Lower leg skin (tissue), 4 donors: ENCODE results near the gene GJC2. TPM values are rescaled to one million over a fixed set of nuclear protein-coding genes. Genes with fewer than 3 reads are reported as not detected.

Source experiments
- DNase-seq, 2 donors: peaks; one replicate each; pipeline ENCODE4 v3.0.0-alpha.2; 2019; ENCODE audit warnings: low spot score in 2 of 2
- H3K4me3 ChIP-seq: fragments of 200-600 bp; sonication (generic); 2 replicates; pipeline ENCODE4 v1.5.1; 2017; ENCODE audit warnings: mild to moderate bottlenecking, low read depth; ENCODE audit not compliant: poor library complexity, severe bottlenecking
- POLR2A ChIP-seq, 2 donors: fragments of 450-650 bp; IDR thresholded peaks; one replicate each; pipeline ENCODE4 v1.6.1; 2016 to 2017; ENCODE audit warnings: antibody characterized with exemption in 2 of 2, mild to moderate bottlenecking in 1 of 2, moderate library complexity in 1 of 2
- WGBS, 2 donors: methylation state at CpG; one replicate each; pipeline ENCODE4 v1.1.5; 2018; 5-methylcytosine and 5-hydroxymethylcytosine counted together
- intact Hi-C: fragments of 100-400 bp; cut with DNase I; formaldehyde crosslinking; loops from one replicate; pipeline ENCODE4 v1.15.0; 2023; ENCODE audit warnings: low total_unique reads
- total RNA-seq, 4 donors: library from RNA; depleted of rRNA; stranded (reverse); fragments of >200 nt; gene quantifications; one replicate each; pipeline ENCODE4 v1.1.0, GENCODE V29; 2016
- TF ChIP-seq, protein P1 (sequence below), 3 donors: fragments of 450-650 bp; IDR thresholded peaks; one replicate each; pipeline ENCODE4 v1.5.1; 2016; ENCODE audit warnings: antibody characterized with exemption in 3 of 3, mild to moderate bottlenecking in 3 of 3, moderate library complexity in 2 of 3

Gene GJC2
- total RNA-seq, 4 donors from 2014 or later: 1.3 to 3.3 (median 2.6) TPM

DNA sequence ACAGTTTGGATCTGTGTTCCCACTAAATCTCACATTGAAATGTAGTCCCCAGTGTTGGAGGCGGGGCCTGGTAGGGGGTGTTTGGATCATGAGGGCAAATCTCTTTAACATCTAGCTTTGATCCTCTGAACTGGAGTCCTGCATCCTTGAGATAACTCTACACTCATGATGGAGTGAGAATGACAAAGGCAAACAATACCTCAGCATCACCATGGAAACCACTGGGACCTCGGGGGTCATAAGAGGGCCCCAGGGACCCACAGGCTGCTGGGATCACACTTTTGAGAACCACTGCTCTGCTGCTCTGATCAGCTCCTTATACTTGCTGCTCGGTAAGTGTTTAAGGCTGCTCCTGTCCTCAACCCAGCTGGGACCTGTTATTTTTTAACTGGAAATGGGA lies 44.7 kb downstream of the GJC2 start:
- H3K4me3 ChIP-seq: no peak overlapping the region
- TF ChIP-seq, protein P1, sequence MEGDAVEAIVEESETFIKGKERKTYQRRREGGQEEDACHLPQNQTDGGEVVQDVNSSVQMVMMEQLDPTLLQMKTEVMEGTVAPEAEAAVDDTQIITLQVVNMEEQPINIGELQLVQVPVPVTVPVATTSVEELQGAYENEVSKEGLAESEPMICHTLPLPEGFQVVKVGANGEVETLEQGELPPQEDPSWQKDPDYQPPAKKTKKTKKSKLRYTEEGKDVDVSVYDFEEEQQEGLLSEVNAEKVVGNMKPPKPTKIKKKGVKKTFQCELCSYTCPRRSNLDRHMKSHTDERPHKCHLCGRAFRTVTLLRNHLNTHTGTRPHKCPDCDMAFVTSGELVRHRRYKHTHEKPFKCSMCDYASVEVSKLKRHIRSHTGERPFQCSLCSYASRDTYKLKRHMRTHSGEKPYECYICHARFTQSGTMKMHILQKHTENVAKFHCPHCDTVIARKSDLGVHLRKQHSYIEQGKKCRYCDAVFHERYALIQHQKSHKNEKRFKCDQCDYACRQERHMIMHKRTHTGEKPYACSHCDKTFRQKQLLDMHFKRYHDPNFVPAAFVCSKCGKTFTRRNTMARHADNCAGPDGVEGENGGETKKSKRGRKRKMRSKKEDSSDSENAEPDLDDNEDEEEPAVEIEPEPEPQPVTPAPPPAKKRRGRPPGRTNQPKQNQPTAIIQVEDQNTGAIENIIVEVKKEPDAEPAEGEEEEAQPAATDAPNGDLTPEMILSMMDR (IDR thresholded peaks at IDR 0.05): no peak
- TF ChIP-seq POLR2A (IDR thresholded peaks at IDR 0.05): no peak
- DNase-seq: peak in 1 of 2 donors; percentile 26
- intact Hi-C loops: no loop called here
- WGBS, 2 donors: 86 to 91% methylated on average over 3 of the region's 3 CpGs

DNA sequence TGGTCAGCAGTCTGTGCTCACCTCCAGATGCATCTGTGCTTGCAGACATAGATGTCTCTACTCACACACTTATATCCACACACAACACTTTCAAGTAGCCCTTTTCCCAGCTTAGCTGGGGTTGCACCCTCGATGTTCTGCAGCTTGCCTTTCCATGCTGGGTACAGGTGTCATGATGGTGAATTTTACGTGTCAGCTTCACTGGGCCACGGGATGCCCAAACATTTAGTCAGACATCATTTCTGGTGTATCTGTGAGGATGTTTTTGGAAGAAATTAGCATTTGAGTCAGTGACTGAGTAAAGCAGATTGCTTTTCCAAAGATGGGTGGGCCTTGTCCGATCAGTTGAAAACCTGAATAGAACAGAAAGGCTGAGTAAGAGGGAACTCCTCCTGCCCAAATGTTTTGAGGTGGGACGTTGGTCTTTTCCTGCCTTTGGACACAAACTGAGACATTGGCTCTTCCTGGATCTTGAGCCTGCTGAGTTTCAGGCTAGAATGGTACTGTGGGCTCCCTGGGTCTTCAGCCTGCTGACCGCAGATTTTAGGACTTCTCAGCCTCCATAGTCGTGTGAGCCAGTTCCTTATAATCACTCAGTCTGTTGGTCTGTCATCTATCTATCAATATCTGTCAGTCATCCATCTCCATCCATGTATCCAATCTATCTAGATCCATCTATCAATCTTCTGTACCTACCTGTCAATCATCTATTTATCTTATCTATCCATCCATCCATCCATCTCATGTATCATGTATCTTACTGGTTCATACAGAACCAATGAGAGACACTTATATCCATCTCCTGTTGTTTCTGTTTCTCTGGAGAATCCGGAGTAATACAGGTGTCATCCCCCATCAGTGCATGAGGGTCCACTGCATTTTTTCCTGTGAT lies 45.4 kb downstream of the GJC2 start:
- no peak overlapping the region for H3K4me3 ChIP-seq
- intact Hi-C loops: no loop called here
- no peak for TF ChIP-seq POLR2A (IDR thresholded peaks at IDR 0.05)
- TF ChIP-seq, protein P1 (IDR thresholded peaks at IDR 0.05): no peak
- 85 to 94% methylated on average over 8 of the region's 8 CpGs for WGBS, 2 donors
- peak in 1 of 2 donors; percentile 42 for DNase-seq

GRCh38 chr1:228197555-228198147 lies 47.9 kb downstream of the GJC2 start:
- intact Hi-C loops: no loop called here
- TF ChIP-seq, protein P1 (IDR thresholded peaks at IDR 0.05): no peak
- TF ChIP-seq POLR2A (IDR thresholded peaks at IDR 0.05): no peak
- WGBS, 2 donors: 94 to 98% methylated on average over 4 of the region's 4 CpGs
- no peak overlapping the region for H3K4me3 ChIP-seq
- no peak for DNase-seq

DNA sequence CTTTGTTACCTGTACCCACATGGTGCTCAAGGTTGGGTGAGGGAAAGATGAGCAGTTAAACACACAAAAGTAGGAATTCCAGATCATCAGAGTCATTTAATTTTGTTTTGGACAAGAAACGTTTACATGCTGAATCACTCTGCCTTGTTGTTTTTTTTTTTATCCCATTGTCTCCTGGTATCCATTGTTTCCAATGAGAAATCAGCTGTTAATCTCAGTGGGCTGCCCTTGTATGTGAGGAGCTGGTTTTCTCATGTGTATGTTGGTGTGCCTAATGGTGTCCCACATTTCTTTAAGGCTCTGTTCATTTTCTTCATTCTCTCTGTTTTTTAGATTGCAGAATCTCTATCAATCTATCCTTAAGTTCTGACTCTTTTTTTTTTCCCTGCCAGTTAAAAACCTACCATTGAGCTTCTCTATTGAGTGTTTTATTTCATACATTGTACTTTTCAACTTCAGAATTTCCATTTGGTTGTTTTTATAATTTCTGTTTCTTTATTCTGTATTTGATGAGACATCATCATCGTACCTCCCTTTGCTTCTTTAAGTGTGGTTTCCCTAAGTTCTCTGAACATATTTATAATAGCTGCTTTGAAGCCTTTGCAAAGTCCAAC lies 49.4 kb downstream of the GJC2 start:
- WGBS, 2 donors: 56 to 64% methylated on average over 2 of the region's 2 CpGs
- TF ChIP-seq POLR2A (IDR thresholded peaks at IDR 0.05): no peak
- TF ChIP-seq, protein P1 (IDR thresholded peaks at IDR 0.05): no peak
- intact Hi-C loops: no loop called here
- no peak overlapping the region for H3K4me3 ChIP-seq
- DNase-seq: no peak

GRCh38 chr1:228204958-228205357 lies 55.2 kb downstream of the GJC2 start:
- H3K4me3 ChIP-seq: no peak overlapping the region
- DNase-seq: peak in 1 of 2 donors; percentile 28
- TF ChIP-seq, protein P1 (IDR thresholded peaks at IDR 0.05): no peak
- no peak for TF ChIP-seq POLR2A (IDR thresholded peaks at IDR 0.05)
- WGBS, 2 donors: 19 to 35% methylated on average over 8 of the region's 8 CpGs
- intact Hi-C loops: no loop called here
